ENCODE results near the gene ASCC1. TPM values are rescaled to one million over a fixed set of nuclear protein-coding genes. Genes with fewer than 3 reads are reported as not detected.

The ASCC1 gene
- total and polyA plus RNA-seq, 2 of the 4 experiments (the other 2 are of a cell fraction), result 15.9 to 21.0 TPM

- dilution Hi-C loops (cut with HindIII; ENCODE audit: low sequenced_read_pairs, unreplicated experiment), result no loop called here
Measured at GRCh38 chr10:72257051-72257892, 41.2 kb upstream of the ASCC1 start.

More at GRCh38 chr10:72257051-72257892, 41.2 kb upstream of the ASCC1 start:
- Histone ChIP-seq H4K20me1 (ENCODE audit: insufficient read depth, low read length) (no peaks in the 10 kb centered on the region), H3K23ac (ENCODE audit: low read depth, low read length) (no peak overlapping the region), H2BK20ac (ENCODE audit: low read depth, low read length) (peak overlapping the region; percentile 19; the same call in 1 of the 2 replicates), H3K79me1 (ENCODE audit: low read depth in 1 of 2, low read length in 2 of 2) (no peaks in the 10 kb centered on the region), H3K4ac (ENCODE audit: low read depth, low read length) (no peak overlapping the region; the same call in 1 of the 2 replicates), H2AFZ (replicated peaks; ENCODE audit: low read length, poor library complexity) (no peak overlapping the region), H3K9me3 (ENCODE audit: control insufficient read depth, insufficient read depth, low read length) (no peaks in the 10 kb centered on the region), H3K56ac (ENCODE audit: extremely low read depth, insufficient read depth, low read length) (no peak overlapping the region), H2AK5ac (ENCODE audit: low read depth, low read length) (no peak overlapping the region; the same call in 1 of the 2 replicates), H3K4me3 (ENCODE audit: insufficient read depth, low read depth, low read length) (no peak overlapping the region), H3K27ac (ENCODE audit: insufficient read depth, low read length) (no peak overlapping the region), H2BK5ac (ENCODE audit: low read depth, low read length, poor library complexity, severe bottlenecking) (no peak overlapping the region), H2BK120ac (ENCODE audit: low read depth, low read length) (peak overlapping the region; percentile 10; the same call in 1 of the 2 replicates), H3K27me3 (ENCODE audit: control insufficient read depth, insufficient read depth, low read length) (no peaks in the 10 kb centered on the region), H3K9me1 (ENCODE audit: insufficient read depth, low read length) (peaks cover 16% of the 10 kb centered on the region), H4K5ac (ENCODE audit: low read depth, low read length) (no peak overlapping the region), H3K36me3 (ENCODE audit: control insufficient read depth, insufficient read depth, low read length) (no peaks in the 10 kb centered on the region), H3K9ac (ENCODE audit: low read depth, low read length) (no peak overlapping the region), H4K91ac (ENCODE audit: insufficient read depth, low read depth, low read length) (no peak overlapping the region), H3K4me2 (ENCODE audit: low read depth, low read length) (no peak overlapping the region), H2AK9ac (replicated peaks; ENCODE audit: low read depth, low read length, poor library complexity) (no peak overlapping the region), H3K14ac (replicated peaks; ENCODE audit: low read depth, low read length) (no peak overlapping the region), H3K18ac (ENCODE audit: low read depth, low read length) (no peak overlapping the region), H2BK15ac (ENCODE audit: low read depth, low read length) (no peak overlapping the region), H4K8ac (ENCODE audit: low read depth in 2 of 2, low read length in 2 of 2) (no peak overlapping the region), H3K4me1 (ENCODE audit: control insufficient read depth, insufficient read depth, low read length) (peaks cover 32% of the 10 kb centered on the region)
- ChIA-PET POLR2A (ENCODE audit: unreplicated experiment) (no interaction called here), CTCF (no interaction called here)
- no TSS peak for BruUV-seq (replicated peaks)
- intact Hi-C loops (cut with micrococcal nuclease) (no loop called here), in situ Hi-C loops (cut with MboI; ENCODE audit: low sequenced_read_pairs) (no loop called here)
- no peak for TF ChIP-seq ELK1 (IDR thresholded peaks at IDR 0.05; ENCODE audit: borderline replicate concordance, low read depth, low read length)
- TF ChIP-seq MXI1 (IDR thresholded peaks at IDR 0.05; ENCODE audit: borderline replicate concordance, low read depth, low read length), result no peak
- TF ChIP-seq RAD21 (IDR thresholded peaks at IDR 0.05; ENCODE audit: low read length), result no peak
- TF ChIP-seq MAZ (IDR thresholded peaks at IDR 0.05; ENCODE audit: borderline replicate concordance, low read depth, low read length), result no peak
- TF ChIP-seq FOS (IDR thresholded peaks at IDR 0.05; ENCODE audit: low read depth, low read length), result no peak
- TF ChIP-seq BHLHE40 (IDR thresholded peaks at IDR 0.05; ENCODE audit: low read depth, low read length), result no peak
- TF ChIP-seq CHD1 (IDR thresholded peaks at IDR 0.05; ENCODE audit: low read depth, low read length), result no peak
- no peak for TF ChIP-seq RCOR1 (IDR thresholded peaks at IDR 0.05; ENCODE audit: insufficient replicate concordance, low read length)
- WGBS, 2 experiments (ENCODE audit: extremely low coverage in 2 of 2, insufficient read length in 1 of 2), result 92% methylated on average over 2 of the region's 8 CpGs; no CpG with 5 or more reads in 1 of the 2 experiments
- ATAC-seq (ENCODE audit: low read depth) (no peak), DNase-seq (no peak)

All from IMR-90 (cell line).